ENCODE data around the gene TCEA2. TPM values are rescaled to one million over a fixed set of nuclear protein-coding genes. Genes with fewer than 3 reads are reported as not detected.
"Not testable (repeated sequence)": the region's sequence is repeated elsewhere in the genome, so short reads cannot be mapped to it uniquely, and the experiment has no call there.

TCEA2 gene
- polyA plus RNA-seq, 3 donors from 2014 or later = 18.9 to 26.6 (median 24.1) TPM

DNA sequence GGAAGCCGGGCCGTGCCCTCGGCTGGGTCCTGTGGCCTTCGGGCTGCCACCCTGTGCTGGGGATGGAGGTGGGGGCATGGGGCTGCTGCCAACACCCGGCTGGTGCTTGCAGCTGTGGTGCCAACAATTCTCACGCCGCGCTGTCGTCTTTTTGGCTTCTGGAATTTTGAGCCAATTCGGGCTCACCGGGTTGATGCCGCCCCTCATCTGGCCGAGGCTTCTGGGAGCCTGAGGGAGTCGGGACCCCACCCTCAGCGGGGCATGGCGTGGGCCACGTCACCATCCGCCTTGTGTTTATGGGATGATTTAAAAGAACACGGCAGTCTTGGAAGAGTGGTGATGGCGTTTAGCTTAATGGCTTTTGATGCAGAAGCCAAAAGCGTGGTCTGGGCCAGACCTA is 53.0 kb downstream of the TCEA2 start:
- Mint-ChIP-seq H3K4me1 (peaks cover 7 to 8% of the 10 kb centered on the region in 2 donors), H3K27ac (no peak overlapping the region), H3K36me3 (no peaks in the 10 kb centered on the region), H3K4me3 (no peak overlapping the region), H3K27me3 (ENCODE audit: low read depth in 3 of 3) (peaks cover 0 to 7% (median 3%) of the 10 kb centered on the region in 3 donors), H3K9me3 (no peaks in the 10 kb centered on the region)
- DNase-seq = no peak

DNA sequence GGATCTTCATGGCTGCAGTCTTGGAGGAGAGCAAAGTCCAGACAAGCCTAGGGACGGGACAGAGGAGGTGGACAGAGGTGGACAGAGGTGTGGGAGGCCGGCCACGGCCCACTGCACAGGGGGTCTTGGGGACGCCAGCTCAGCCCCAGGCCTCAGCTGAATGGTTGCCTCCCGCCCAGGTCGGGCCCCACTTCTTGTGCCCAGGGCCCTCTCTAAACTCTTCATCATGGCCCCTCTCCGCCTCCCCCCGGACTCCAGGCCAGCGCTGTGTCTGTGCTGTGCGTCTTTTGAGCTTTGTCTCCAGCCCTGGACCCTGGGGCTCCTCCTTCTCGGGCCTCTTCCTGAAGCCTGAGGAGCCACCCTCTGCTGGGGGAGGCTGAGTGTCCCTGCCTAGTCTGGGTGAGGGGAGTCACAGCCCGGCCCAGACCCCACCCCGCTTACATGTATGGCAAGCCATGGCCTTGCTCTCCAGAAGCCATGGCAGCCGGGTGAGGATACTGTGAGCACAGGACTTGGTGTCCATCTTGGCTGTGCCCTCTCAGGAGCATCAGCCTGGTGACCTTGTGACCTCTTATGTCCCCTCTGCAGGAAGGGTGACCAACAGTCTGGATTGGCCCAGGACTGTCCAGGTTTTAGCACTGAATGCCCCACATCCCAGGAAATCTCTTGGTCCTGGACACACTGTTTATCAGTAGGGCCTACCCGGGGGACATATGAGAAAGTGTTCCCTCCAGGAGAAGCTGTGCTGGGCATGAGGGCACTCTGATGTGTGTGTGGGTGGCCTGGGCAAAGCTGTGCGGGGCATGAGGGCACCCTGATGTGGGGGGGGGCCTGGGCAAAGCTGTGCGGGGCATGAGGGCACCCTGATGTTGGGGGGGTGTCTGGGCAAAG is 53.8 kb downstream of the TCEA2 start:
- H3K27ac Mint-ChIP-seq = no peak overlapping the region
- no peak for DNase-seq

GRCh38 chr20:64117432-64117777 is 54.4 kb downstream of the TCEA2 start:
- not testable (repeated sequence) for H3K9me3 Mint-ChIP-seq; H3K4me1 Mint-ChIP-seq; H3K27me3 Mint-ChIP-seq (ENCODE audit: low read depth in 3 of 3); DNase-seq; H3K27ac Mint-ChIP-seq; H3K4me3 Mint-ChIP-seq; H3K36me3 Mint-ChIP-seq

More for the DNA sequence above, 53.8 kb downstream of the TCEA2 start:
- no peaks in the 10 kb centered on the region for H3K9me3 Mint-ChIP-seq
- no peak overlapping the region for H3K4me3 Mint-ChIP-seq
- peaks cover 7 to 8% of the 10 kb centered on the region in 2 donors for H3K4me1 Mint-ChIP-seq
- H3K27me3 Mint-ChIP-seq (ENCODE audit: low read depth in 3 of 3) = peaks cover 0 to 9% (median 9%) of the 10 kb centered on the region in 3 donors
- no peaks in the 10 kb centered on the region for H3K36me3 Mint-ChIP-seq

DNA sequence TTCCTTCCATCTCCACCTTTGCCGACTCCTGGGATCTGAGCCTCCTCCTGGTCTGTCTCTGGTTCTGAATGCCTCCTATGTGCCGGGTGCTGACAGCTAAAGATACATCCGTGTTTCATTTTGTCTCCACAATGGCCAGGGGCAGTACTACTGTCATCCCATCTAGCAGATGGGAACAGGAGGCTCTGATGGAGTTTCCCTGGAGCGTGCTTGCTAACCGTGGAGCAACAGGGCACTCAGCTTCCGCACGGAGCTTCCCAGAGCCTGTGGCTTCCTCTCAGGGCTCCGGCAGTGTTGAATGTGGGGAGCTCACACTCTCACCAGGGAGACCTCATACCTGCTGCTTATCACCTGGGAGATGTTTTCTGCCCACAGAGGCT is 56.3 kb downstream of the TCEA2 start:
- Mint-ChIP-seq H3K27me3 (ENCODE audit: low read depth in 3 of 3) (peaks cover 0 to 9% (median 7%) of the 10 kb centered on the region in 3 donors), H3K4me1 (peaks cover 7 to 8% of the 10 kb centered on the region in 2 donors), H3K27ac (no peak overlapping the region), H3K4me3 (no peak overlapping the region), H3K36me3 (no peaks in the 10 kb centered on the region), H3K9me3 (no peaks in the 10 kb centered on the region)
- no peak for DNase-seq

DNA sequence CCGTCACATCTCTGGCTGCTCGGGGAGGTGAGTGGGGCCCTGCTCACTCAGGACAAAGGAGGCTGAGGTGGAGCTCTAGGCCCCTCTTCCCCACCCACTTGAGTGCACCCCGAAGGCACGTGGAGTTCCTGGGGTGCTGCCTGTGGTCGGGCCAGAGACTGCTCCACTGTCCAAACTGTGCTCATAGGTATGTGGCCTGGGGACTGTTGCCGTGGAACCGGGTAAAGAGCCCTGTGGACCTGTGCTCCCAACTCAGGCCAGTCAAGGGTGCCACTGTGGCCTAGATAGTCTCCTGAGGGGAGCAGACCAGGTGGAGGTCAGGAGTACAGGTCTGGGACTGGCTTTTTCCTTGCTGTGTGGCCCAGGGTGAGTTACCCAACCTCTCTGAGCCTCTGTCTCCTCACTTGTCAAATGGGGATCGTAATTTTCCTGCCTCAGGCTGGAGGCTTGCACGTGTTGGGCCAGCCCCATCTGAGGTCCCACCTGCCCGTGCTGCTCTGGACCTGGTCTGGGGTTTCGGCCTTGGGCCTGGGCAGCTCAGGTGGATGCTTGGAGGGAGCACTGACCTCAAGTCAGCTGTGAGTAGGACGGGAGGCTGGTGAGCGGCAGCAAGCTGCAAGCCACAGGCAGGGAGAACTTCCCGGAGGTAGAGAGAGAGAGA is 56.8 kb downstream of the TCEA2 start:
- Mint-ChIP-seq H3K4me3 (peak overlapping the region in 4 of 5 donors; percentile 18 to 74 (median 68)), H3K4me1 (peaks cover 7 to 8% of the 10 kb centered on the region in 2 donors), H3K27me3 (ENCODE audit: low read depth in 3 of 3) (peaks cover 0 to 9% (median 7%) of the 10 kb centered on the region in 3 donors), H3K27ac (peak overlapping the region in 2 of 6 donors; percentile 52 to 57), H3K9me3 (no peaks in the 10 kb centered on the region), H3K36me3 (no peaks in the 10 kb centered on the region)
- DNase-seq = peak in 1 of 3 donors; percentile 17

- no peak for DNase-seq
- H3K27me3 Mint-ChIP-seq (ENCODE audit: low read depth in 3 of 3) = peaks cover 0 to 7% (median 5%) of the 10 kb centered on the region in 3 donors
- H3K4me3 Mint-ChIP-seq = no peak overlapping the region
- H3K4me1 Mint-ChIP-seq = peaks cover 7 to 8% of the 10 kb centered on the region in 2 donors
- H3K9me3 Mint-ChIP-seq = no peaks in the 10 kb centered on the region
- H3K36me3 Mint-ChIP-seq = no peaks in the 10 kb centered on the region
- H3K27ac Mint-ChIP-seq = no peak overlapping the region
Observed at GRCh38 chr20:64121586-64121985, 58.6 kb downstream of the TCEA2 start.

Other genes with a start within 250 kb of the TCEA2 start
- gene ZBTB46, start 231.9 kb upstream of the TCEA2 start, polyA plus RNA-seq = under 1 TPM; 0.16 to 0.32 (median 0.32) TPM
- gene ABHD16B, start 201.7 kb upstream of the TCEA2 start, polyA plus RNA-seq = under 1 TPM in 1 of 3 donors, not detected in 2; 0.34 TPM
- 10 to 100 TPM; 67.5 to 90.8 (median 79.3) TPM for gene TPD52L2, start 197.9 kb upstream of the TCEA2 start, polyA plus RNA-seq
- 1 to 10 TPM; 1.4 to 8.2 (median 2.9) TPM for gene DNAJC5, start 168.1 kb upstream of the TCEA2 start, polyA plus RNA-seq
- gene UCKL1, start 106.8 kb upstream of the TCEA2 start, polyA plus RNA-seq = 10 to 100 TPM; 19.3 to 35.5 (median 30.8) TPM
- under 1 TPM in 2 of 3 donors, not detected in 1; 0.36 to 0.63 TPM for gene ZNF512B, start 93.3 kb upstream of the TCEA2 start, polyA plus RNA-seq
- gene SAMD10, start 83.6 kb upstream of the TCEA2 start, polyA plus RNA-seq = 10 to 100 TPM in 1 of 3 donors, 1 to 10 TPM in 2; 6.5 to 13.2 (median 8.5) TPM
- 10 to 100 TPM; 52.6 to 94.4 (median 63.1) TPM for gene PRPF6, start 82.1 kb upstream of the TCEA2 start, polyA plus RNA-seq
- gene C20orf204, start 27.0 kb upstream of the TCEA2 start, polyA plus RNA-seq = not detected
- gene SOX18, start 13.6 kb upstream of the TCEA2 start, polyA plus RNA-seq = not detected
- 100 to 1,000 TPM; 124 to 171 (median 132) TPM for gene RGS19, start 16.3 kb downstream of the TCEA2 start, polyA plus RNA-seq
- gene OPRL1, start 16.9 kb downstream of the TCEA2 start, polyA plus RNA-seq = 1 to 10 TPM in 1 of 3 donors, under 1 TPM in 2; 0.48 to 1.3 (median 0.73) TPM
- gene LKAAEAR1, start 21.2 kb downstream of the TCEA2 start, polyA plus RNA-seq = not detected
- gene NPBWR2, start 44.4 kb downstream of the TCEA2 start, polyA plus RNA-seq = not detected
- gene MYT1, start 101.3 kb downstream of the TCEA2 start, polyA plus RNA-seq = not detected
- gene PCMTD2, start 192.6 kb downstream of the TCEA2 start, polyA plus RNA-seq = 10 to 100 TPM; 43.3 to 65.4 (median 58.2) TPM

Measured in immature natural killer cell (primary cell).